GM20431 (cell line): ENCODE results near the gene RFFL.
"Not testable (repeated sequence)": the region's sequence is repeated elsewhere in the genome, so short reads cannot be mapped to it uniquely, and the experiment has no call there.

Experiments
- in situ Hi-C: fragments of 300-500 bp; cut with MseI, MboI; formaldehyde crosslinking; loops from one replicate; pipeline ENCODE4 v1.15.0; 2020; ENCODE audit warnings: low sequenced_read_pairs; ENCODE audit not compliant: unreplicated experiment

RFFL gene

DNA sequence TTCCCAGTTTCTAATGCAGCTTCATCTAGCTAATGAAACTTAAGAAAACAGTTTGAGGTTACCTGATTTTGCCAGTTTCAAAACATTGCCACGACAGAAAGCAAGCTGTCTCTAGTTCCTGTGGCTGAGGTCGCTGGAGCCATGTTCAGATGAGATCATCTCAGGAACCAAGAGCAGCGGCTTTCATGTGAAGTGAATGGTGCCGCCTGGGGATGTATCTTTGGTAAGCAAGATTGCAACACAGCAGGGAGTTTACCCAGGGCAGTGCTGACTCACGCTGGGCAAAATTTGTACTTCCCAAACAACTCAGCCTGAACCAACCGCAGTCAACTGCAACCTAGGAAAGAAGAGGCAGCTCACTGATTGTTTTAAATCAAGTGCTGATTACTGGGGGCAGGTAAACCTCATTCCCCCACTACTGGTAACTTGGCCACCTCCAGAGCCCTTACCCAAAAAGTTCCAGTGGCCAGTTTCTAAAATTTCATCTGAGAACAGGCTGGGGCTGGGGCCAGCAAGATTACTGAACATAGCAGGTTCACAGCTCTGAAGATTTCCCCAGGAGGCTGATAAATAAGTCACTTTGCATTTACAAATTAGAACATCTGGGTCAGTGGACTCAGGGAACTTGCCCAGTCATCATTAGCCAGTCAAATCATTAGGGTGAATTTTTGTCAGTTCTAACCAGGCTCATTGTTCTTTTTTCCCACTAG lies at the start of gene RFFL:
Gene RFFL (minus strand): TSS at position 194 of the 710 bp plus-strand sequence. CDS start 37,154 bp downstream, outside the sequence.
- in situ Hi-C loops, result no loop called here

GRCh38 chr17:35110791-35111190 lies 47.3 kb upstream of the RFFL start:
- in situ Hi-C loops, result loop anchor here (25.0 kb wide), 1 partner anchor 573 kb away; no protein-coding TSS in a partner anchor

GRCh38 chr17:35104844-35105450 lies 41.4 kb upstream of the RFFL start:
- in situ Hi-C loops, result loop anchor here (25.0 kb wide), 1 partner anchor 568 kb away; no protein-coding TSS in a partner anchor

GRCh38 chr17:35103271-35103670 lies 39.8 kb upstream of the RFFL start:
- in situ Hi-C loops, result loop anchor here (25.0 kb wide), 1 partner anchor 566 kb away; no protein-coding TSS in a partner anchor

GRCh38 chr17:35101725-35102124 lies 38.2 kb upstream of the RFFL start:
- in situ Hi-C loops, result loop anchor here (25.0 kb wide), 1 partner anchor 564 kb away; no protein-coding TSS in a partner anchor

DNA sequence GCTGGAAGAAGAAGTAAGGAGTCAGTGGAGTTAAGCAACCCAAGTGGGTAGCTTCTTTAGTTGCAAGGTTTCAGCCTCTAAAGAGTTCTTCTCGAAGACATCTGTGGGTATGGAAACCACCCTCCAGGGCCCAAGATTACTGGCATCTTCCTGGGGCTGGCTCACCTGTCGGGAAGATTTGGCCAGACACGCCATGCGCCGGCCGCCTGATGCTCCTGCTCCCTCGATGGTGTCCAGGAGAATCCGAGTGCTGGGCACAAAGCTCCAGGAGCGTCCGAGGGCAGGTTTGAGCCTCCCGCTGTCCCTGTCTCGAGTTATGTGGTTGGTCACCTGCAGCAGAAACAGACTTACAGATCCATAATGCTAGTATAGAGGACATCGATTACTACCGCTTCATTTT lies 37.5 kb upstream of the RFFL start:
- in situ Hi-C loops, result loop anchor here (25.0 kb wide), 1 partner anchor 564 kb away; no protein-coding TSS in a partner anchor

GRCh38 chr17:35099908-35100307 lies 36.4 kb upstream of the RFFL start:
- in situ Hi-C loops, result loop anchor here (25.0 kb wide), 1 partner anchor 563 kb away; no protein-coding TSS in a partner anchor

GRCh38 chr17:35097776-35098175 lies 34.3 kb upstream of the RFFL start:
- in situ Hi-C loops, result no loop called here

DNA sequence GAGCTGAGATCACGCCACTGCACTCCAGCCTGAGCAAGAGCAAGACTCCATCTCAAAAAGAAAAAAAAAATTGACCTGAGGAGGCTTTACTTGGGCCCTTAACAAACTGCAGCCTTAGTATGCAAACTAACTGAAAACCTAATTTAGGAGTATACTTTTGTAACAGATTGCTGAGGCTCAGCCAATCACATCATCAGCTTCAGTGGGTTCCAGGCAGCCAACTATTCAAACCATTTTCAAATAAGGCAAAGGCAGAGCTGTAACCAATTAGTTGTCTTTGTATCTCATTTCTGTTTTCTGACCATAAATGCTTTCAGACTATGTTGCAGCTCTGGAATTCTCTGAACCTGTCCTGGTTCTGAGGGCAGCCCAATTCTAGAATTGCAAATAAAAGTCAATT lies 32.2 kb upstream of the RFFL start:
- in situ Hi-C loops, result no loop called here

DNA sequence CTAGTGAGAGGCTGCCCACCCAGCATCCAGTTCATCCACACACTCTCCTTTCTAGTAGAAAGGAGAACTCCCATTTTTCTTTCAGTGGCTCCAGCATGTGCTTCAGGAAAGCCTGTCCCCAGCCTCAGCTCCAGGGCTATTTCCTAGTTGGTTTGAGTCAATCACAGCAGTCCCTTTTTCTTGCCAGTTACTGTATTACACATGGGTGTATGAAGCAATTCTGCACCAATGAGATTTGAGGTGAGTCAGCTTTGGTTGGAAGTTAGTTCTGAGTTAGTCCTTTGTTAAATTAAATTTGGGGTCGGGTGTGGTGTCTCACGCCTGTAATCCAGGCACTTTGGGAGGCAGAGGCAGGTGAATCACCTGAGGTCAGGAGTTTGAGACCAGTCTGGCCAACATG lies 31.4 kb upstream of the RFFL start:
- in situ Hi-C loops, result no loop called here

GRCh38 chr17:35090707-35091106 lies 27.2 kb upstream of the RFFL start:
- in situ Hi-C loops, result not testable (repeated sequence)

DNA sequence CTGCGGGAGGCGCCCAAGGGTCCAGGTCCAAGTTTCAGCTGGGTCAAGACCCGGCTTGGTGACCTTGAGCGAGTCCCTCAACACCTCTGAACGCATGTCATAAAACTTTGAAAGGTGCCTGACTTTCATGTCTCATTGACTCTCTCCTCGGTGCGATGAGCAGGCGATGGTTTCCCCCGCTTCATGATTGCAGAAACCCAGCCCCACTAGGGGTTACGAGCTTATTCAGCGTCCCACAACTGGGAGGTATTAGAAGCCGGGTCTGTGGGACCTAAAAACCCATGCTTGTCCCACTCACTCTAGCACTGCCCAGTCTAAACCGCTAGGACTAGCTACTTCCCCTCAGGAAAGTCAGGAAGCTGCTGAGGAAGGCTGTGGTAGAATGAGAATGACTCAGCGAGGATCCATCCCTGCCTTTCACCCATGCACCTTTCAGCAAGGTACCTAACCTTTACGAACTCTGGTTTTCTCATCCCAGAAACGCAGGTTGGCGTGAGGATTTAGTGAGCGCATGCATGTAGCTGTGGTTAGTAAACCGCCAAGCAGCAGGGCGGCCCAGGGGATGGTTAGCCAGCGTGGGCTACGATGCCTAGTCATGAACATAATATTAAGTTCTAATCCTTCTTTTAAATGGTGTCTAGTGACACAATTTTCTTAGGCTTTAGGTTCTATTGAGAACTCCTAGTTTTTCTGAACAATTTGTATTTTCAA lies 26.2 kb upstream of the RFFL start:
- in situ Hi-C loops, result no loop called here

DNA sequence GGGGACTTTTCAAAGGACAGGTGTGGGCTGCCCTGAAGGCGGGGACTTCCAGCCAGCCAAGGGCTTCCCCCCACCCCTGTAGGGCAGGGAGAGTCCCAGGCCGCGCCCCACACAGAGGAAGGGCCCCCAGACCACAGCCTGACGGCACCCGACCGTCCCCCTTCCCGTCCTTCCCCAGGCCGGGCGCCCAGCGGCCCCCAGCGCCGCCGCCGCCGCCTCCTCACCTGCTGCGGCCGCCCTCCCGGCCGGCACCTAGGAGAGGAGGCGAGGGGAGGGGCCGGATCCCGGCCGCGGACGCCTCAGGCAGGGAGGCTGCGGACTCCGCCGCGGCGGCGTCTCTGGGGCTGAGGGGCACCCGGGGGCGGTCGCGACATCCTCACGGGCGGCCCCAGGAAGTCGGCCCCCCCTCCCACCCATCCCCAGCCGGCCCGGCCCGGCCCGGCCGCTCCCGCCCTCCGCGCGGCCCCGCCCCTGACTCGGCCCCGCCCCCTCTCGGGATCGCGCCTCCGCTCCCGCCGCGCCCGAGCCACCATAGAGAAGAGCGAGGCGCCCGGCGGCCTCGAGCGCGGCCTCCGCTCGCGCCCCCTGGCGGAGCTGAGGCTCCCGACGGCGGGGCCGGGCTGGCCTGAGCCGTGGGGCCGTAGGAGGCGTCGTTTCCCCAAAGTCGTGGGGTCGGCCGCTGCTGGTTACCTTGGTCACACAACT lies 25.5 kb upstream of the RFFL start:
- in situ Hi-C loops, result no loop called here

- in situ Hi-C loops, result no loop called here
Measured at GRCh38 chr17:35088356-35088880, 24.9 kb upstream of the RFFL start.

GRCh38 chr17:35087731-35088355 lies 24.3 kb upstream of the RFFL start:
- in situ Hi-C loops, result no loop called here

DNA sequence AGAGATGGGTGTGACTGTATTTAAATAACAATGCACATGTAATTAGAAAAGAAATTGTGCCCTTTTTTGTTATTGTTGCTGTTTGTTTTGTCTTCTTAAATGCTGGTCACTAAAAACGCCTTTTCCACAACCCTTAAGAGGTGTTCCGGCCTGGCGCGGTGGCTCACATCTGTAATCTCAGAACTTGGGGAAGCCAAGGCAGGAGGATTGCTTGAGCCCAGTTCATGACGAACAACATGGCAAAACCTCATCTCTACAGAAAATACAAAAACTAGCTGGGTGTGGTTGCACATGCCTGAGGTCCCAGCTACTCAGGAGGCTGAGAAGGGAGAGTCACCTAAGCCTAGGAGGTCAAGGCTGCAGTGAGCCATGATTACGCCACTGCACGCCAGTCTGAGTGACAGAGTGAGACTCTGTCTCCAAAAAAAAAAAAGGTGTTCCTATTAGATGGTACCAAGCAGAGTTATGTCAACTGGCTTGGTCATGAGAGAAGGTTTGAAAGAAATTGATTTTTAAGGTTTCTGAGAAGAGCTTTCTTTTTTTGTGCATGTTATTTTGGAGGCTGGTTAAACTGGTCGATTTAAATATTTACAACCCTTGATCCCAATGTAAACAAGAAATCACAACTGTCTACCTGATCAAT lies 23.5 kb upstream of the RFFL start:
- in situ Hi-C loops, result no loop called here

GRCh38 chr17:35086164-35086563 lies 22.7 kb upstream of the RFFL start:
- in situ Hi-C loops, result no loop called here

- in situ Hi-C loops, result no loop called here
Measured at GRCh38 chr17:35084987-35085386, 21.5 kb upstream of the RFFL start.

- in situ Hi-C loops, result no loop called here
Measured at GRCh38 chr17:35083071-35083470, 19.6 kb upstream of the RFFL start.
